Stimulated activated CD8-positive, alpha-beta memory T cell treated with anti-CD3 and anti-CD28 coated beads, Interleukin-15, amount 100 ng/mL, for 48 hours (primary cell): Measurements from ENCODE around the gene TXNL4A.

ENCODE experiments used
- DNase-seq, 2 donors: peaks; one replicate each; pipeline ENCODE4 v3.0.0-alpha.2; 2020; ENCODE audit warnings: low read depth in 2 of 2

TXNL4A gene

GRCh38 chr18:79991494-79991893, 3.1 kb upstream of the TXNL4A start:
- no peak for DNase-seq

- no peak for DNase-seq
These were observed 783 bp upstream of the TXNL4A start for GRCh38 chr18:79989195-79989497.

DNA sequence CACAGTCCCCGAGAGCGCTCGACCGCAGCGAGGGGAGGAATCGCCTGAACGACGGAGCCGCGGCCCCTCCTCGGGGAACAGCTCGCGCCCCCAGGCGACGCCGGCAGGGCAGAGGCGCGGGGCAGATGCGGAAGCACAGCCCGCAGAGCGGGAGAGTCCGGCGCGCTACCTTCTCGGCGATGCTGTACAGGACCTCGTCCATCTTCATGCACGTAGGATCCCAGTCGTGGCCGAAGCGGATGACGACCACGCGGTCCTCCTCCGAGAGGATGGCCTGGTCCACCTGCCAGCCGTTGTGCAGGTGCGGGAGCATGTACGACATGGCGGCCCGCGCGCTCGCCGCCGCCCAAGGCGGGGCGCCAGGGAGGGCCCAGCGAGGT, 302 bp downstream of the TXNL4A start:
- peak in 1 of 2 donors; percentile 49 for DNase-seq

DNA sequence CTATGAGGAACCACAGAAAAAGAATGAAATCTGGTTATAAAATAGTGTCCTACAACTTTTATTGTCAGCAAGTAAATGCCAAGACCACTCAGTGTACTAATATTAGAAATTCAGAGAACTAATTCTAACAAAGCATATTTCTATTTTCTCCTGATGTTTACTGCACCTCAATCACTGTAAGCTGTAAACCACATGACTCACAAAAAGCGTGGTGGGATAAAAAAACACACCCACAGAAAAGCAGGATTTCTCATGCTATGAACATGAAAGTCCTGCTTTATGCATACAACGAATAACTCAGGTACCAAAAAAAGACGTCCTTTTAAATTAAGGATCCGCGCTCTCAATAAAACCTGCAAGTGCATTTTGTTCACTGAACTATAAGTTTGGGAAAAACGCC, 797 bp downstream of the TXNL4A start:
- DNase-seq = no peak

GRCh38 chr18:79986726-79987125, 1.6 kb downstream of the TXNL4A start:
- no peak for DNase-seq

GRCh38 chr18:79985172-79985571, 3.2 kb downstream of the TXNL4A start:
- DNase-seq = no peak

GRCh38 chr18:79983793-79984192, 4.6 kb downstream of the TXNL4A start:
- no peak for DNase-seq

DNA sequence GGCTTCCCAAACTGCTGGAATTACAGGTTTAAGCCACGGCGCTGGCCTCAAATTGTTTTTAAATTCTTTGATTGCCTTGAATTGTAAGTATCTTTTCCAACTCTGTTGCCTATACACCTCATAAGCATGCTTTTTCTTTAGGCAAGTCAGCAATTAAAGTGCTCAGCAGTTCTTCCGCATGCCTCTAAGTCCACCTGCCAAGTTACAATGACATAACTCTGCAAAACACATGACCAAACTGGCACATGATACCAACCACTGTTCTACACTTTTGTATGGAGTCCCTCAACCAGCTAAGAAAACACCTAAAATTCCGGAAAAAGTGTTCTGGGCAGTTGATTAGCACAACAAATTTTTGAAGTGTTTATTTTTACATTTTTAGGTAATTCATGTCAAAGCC, 5.1 kb downstream of the TXNL4A start:
- no peak for DNase-seq

DNA sequence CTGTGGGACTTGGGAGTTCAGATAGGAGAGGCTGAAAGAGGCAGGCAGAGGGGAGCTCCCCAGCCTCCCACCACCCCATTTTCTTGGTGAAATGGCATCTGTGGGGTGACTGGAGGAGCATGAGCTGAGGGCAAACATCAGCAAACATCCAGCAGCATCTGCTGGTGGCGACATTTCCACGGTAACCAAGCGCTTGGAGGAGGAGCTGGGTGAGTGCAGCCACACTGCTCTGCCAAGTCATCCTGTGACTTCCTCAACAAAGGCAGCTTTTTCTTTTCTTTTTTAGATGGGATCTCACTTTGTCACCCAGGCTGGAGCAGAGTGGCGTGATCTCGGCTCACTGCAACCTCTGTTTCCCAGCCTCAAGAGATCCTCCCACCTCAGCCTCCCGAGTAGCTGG, 5.6 kb downstream of the TXNL4A start:
- DNase-seq = no peak

GRCh38 chr18:79980585-79980984, 7.8 kb downstream of the TXNL4A start:
- no peak for DNase-seq

- no peak for DNase-seq
These were observed 8.5 kb downstream of the TXNL4A start for GRCh38 chr18:79979843-79980242.

- DNase-seq = no peak
These were observed 12.2 kb downstream of the TXNL4A start for GRCh38 chr18:79975985-79976680.

DNA sequence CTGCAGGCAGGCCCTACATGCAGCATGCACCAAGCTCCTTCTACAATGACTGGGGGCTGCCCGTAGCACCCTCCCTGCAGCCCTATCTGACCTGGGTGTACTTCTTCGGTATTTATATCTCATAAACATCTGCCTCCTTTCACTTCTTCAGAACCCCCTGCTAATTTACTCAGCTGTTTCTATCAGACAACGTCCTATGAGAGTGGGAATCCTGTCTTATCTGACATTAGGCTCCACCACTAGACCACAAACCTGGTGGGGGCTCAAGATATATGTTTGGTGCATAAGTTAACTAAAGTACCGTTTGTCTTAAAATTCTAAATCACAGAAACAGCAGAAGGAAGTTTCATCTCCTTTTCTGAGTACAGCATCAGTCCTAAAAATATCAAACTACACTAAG, 13.3 kb downstream of the TXNL4A start:
- no peak for DNase-seq

DNA sequence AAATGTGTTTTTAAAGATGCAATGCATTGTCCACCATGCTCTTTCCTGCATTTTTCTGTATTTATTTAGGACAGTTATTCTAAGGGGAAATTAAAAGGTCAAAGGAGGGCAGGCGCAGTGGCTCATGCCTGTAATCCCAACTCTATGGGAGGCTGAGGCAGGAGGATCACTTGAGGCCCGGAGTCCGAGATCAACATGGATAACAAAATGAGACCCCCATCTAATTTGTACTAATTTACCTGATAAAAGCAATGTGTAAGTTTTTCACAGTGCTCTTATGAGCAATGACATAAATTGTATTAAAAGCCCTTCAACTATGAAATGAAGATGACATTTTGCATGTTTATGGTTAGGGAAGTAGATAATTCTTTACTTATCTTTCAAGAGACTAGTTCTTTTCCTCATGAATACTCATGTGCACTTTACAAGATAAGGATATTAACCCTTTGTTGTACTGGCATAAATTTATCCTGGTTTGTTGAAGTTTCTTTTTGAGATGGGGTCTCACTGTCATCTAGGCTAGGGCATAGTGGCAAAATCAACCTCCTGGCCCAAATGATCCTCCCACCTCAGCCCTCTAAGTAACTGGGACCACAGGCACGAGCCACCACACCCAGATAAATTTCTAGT, 14.2 kb downstream of the TXNL4A start:
- no peak for DNase-seq

DNA sequence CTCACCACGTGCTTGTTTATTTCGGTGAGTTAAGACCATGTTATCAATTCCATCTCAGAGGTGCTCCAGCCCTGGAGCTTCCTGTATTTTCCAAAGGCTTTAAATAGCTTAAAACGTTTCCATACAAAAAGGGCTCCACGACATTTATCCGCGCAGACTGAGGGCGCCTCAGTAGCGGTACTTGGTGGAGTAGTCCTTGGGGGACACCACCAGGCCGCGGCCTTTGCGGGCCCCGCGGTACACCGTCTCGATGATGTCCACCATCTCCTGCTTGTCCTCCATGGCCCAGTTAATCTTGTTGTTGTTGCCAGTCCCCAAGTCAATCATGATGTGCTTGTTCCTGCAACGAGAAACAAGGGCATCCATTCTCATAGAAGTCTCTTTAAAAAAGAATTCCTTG, 14.8 kb downstream of the TXNL4A start:
- DNase-seq = no peak

- DNase-seq = no peak
These were observed 15.6 kb downstream of the TXNL4A start for GRCh38 chr18:79972720-79973119.

- no peak for DNase-seq
These were observed 16.4 kb downstream of the TXNL4A start for GRCh38 chr18:79971986-79972385.

DNA sequence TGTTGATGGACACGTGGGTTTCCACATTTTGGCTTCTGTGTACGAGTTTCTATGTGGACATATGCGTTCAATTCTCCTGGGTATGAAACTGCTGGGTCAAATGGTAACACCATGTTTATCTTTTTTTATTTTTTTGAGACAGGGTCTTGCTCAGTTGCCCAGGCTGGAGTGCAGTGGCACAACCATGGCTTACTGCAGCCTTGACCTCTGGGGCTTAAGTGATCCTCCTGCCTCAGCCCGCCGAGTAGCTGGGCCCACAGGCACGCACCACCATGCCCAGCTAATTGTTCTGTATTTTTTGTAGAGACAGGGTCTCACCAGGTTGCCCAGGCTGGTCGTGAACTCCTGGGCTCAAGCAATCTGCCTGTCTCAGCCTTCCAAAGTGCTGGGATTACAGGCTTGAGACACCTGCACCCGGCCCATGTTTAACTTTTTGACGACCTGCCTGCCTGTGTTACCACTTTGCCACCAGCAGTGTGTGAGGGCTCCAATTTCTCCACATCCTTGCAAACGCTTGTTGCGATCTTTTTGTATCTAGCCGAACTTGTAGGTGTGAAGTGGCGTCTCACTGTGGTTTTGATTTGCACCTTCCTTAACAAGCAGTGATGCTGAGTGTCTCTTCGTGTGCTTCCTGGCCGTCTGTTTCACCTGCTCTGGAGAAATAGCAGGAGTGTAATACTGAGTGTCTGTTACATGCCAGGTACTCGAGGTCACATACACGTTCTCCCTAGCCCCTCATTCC, 17.0 kb downstream of the TXNL4A start:
- no peak for DNase-seq

DNA sequence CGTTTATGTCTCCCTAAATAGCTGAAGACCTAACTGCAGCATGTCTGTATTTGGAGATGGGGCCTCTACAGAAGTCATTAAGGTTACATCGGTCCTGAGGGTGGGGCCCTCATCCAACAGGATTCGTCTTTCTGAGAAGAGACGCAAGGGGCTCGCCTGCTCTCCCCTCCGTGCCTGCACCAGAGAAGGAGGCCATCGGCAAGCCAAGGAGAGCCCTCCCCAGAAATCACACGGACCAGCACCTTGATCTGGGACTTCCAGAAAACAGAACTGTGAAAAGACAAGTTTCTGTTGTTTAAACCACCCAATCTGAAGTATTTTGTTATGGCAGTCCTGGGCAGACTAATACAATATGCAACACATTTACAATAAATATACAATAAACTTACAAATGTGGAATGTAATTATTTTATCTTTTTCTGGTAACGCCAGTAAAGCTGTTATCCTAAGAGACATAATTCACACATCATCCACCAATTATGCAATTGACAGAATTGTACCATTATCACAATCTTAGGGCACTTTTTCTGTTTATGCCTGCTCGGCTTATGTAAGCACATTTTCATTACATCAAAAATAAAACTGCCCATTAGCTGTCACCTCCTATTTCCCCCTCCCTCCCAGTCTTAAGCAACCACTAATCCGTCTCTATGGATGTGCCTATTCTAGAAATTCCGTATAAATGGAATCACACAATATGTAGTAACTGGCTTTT, 17.8 kb downstream of the TXNL4A start:
- no peak for DNase-seq

- DNase-seq = no peak
These were observed 23.1 kb downstream of the TXNL4A start for GRCh38 chr18:79965119-79965902.

DNA sequence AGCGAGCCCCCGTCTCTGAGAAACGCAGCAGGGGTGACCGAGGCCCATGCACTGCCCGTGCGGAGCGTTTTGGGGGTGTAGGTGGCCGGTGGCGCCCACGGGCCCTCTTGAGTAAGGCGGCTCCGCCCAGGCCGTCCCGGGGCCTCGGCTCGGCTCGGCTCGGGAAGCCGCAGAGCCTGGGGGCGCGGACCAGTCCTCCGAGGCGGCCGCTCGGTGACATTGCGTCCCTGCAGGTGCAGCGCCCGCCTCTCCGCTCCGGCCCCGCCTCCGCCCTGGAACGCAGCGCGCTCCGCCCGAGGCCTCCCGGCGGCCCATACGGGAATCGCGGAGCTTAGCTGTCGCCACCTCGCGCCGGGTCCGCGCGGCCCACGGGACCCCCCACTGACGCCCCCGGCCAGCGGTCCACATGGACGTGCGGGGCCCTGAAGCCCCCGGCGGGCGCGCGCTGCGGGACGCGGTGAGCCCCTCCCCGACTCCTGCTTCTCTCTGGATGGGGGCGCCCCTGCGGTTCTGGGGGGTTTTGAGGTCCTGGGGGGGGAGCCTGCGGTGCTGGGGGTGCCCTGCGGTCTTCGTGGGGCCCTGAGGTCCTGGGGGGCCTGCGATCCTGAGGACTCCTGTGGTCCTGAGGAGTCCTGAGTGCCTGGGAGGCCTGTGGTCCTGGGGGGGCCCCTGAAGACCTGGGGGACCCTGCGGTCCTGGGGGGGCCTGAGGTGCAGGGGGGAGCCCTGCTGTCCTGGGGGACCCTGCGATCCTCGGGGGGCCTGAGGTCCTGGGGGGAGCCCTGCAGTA, 23.8 kb downstream of the TXNL4A start, which contains the start of gene HSBP1L1:
HSBP1L1 (plus strand) TSS at position 314 of the 789 bp plus-strand sequence; CDS start at position 407, 93 bp downstream.
- peak; percentile 44 to 54 for DNase-seq
